Endothelial cell of umbilical vein (primary cell): ENCODE results near the gene VAV2. TPM values are rescaled to one million over a fixed set of nuclear protein-coding genes. Genes with fewer than 3 reads are reported as not detected.

ENCODE experiments used
- BruUV-seq: library from RNA; stranded (reverse); fragments of 400-500 nt; replicated peaks from 2 replicates; lab custom pipeline; 2021; lab: Mats Ljungman, UMichigan
- CTCF ChIA-PET: fragments of 300-600, 350-600 bp; sonication (Branson Sonifier 250); formaldehyde crosslinking; loops from one replicate; lab custom pipeline; 2021; ENCODE audit warnings: antibody characterized with exemption, inconsistent platforms; lab: Charles Lee
- POLR2A ChIA-PET: fragments of 300-600, 350-600 bp; sonication (Branson Sonifier 250); formaldehyde crosslinking; loops from one replicate; lab custom pipeline; 2021; ENCODE audit warnings: antibody characterized with exemption, inconsistent platforms; lab: Charles Lee
- DNase-seq: peaks from one replicate; pipeline ENCODE4 v3.0.0-alpha.2; 2011; ENCODE audit warnings: low read depth, low spot score
- FAIRE-seq: peaks from 2 replicates; lab custom pipeline; 2011; peaks lifted over from hg19 to GRCh38; lab: Jason Lieb, UNC
- H2AFZ ChIP-seq: 2 replicates; pipeline ENCODE4 v1.6.0; 2012; ENCODE audit warnings: low read depth, low read length, control low read depth, inconsistent platforms
- H3K27ac ChIP-seq: 2 replicates; pipeline ENCODE4 v1.5.1; 2011; ENCODE audit warnings: low read depth, mild to moderate bottlenecking, control low read depth, low read length, moderate library complexity; ENCODE audit not compliant: insufficient read depth
- H3K27me3 ChIP-seq, 2 experiments: 2 replicates each; pipeline versions ENCODE4 v1.6.0 to v1.6.1; 2011; ENCODE audit warnings: low read length in 2 of 2, mixed read lengths in 1 of 2; ENCODE audit not compliant: control insufficient read depth in 2 of 2, insufficient read depth in 2 of 2
- H3K36me3 ChIP-seq, 2 experiments: 2 replicates in 1 of 2; 3 replicates in 1 of 2; pipeline ENCODE4 v1.5.1; 2011; ENCODE audit warnings: low read length in 2 of 2, mild to moderate bottlenecking in 1 of 2, moderate library complexity in 1 of 2; ENCODE audit not compliant: control insufficient read depth in 2 of 2, insufficient read depth in 2 of 2; ENCODE audit errors: extremely low read depth in 1 of 2
- H3K4me1 ChIP-seq: 3 replicates; pipeline ENCODE4 v1.5.1; 2011; ENCODE audit warnings: mild to moderate bottlenecking, low read length; ENCODE audit not compliant: control insufficient read depth, insufficient read depth; ENCODE audit errors: extremely low read depth
- H3K4me2 ChIP-seq: 2 replicates; pipeline ENCODE4 v1.6.1; 2011; ENCODE audit warnings: low read length, control low read depth, mixed read lengths; ENCODE audit not compliant: insufficient read depth
- H3K4me3 ChIP-seq, 3 experiments: fragments of 200-600 bp in 1 of 3; sonication (generic), shearing (Covaris generic) in 1 of 3; replicated peaks in 1 of 3; 2 replicates each; pipeline ENCODE4 v1.5.1; 2011 to 2016; ENCODE audit warnings: control low read depth in 3 of 3, low read length in 3 of 3, mild to moderate bottlenecking in 2 of 3, inconsistent platforms in 1 of 3, low read depth in 1 of 3, moderate library complexity in 1 of 3; ENCODE audit not compliant: insufficient read depth in 1 of 3
- H3K79me2 ChIP-seq: 2 replicates; pipeline ENCODE4 v1.6.0; 2012; ENCODE audit warnings: low read length, inconsistent platforms; ENCODE audit not compliant: control insufficient read depth, insufficient read depth
- H3K9ac ChIP-seq: replicated peaks from 2 replicates; pipeline ENCODE3; 2011; ENCODE audit warnings: low read length, control low read depth; ENCODE audit not compliant: insufficient read depth; ENCODE audit errors: extremely low read depth
- H3K9me1 ChIP-seq: replicated peaks from 3 replicates; pipeline ENCODE4 v1.6.0; 2011; ENCODE audit warnings: mild to moderate bottlenecking, low read length; ENCODE audit not compliant: control insufficient read depth, insufficient read depth; ENCODE audit errors: extremely low read depth
- H3K9me3 ChIP-seq: replicated peaks from 2 replicates; pipeline ENCODE4 v1.5.1; 2012; ENCODE audit warnings: low read length, inconsistent platforms; ENCODE audit not compliant: control insufficient read depth, insufficient read depth
- H4K20me1 ChIP-seq: replicated peaks from 2 replicates; pipeline ENCODE3; 2011; ENCODE audit warnings: mild to moderate bottlenecking, low read length; ENCODE audit not compliant: control insufficient read depth, insufficient read depth; ENCODE audit errors: extremely low read depth
- EZH2 ChIP-seq: IDR thresholded peaks from 2 replicates; pipeline ENCODE4 v1.6.1; 2012; ENCODE audit warnings: borderline replicate concordance, low read depth, mild to moderate bottlenecking, moderate library complexity, low read length, inconsistent platforms; ENCODE audit not compliant: severe bottlenecking
- FOS ChIP-seq: IDR thresholded peaks from 2 replicates; pipeline ENCODE4 v1.6.1; 2011; ENCODE audit warnings: mild to moderate bottlenecking, low read length, moderate library complexity, borderline replicate concordance; ENCODE audit not compliant: insufficient read depth
- GATA2 ChIP-seq: IDR thresholded peaks from 2 replicates; pipeline ENCODE4 v1.7.0; 2011; ENCODE audit warnings: low read depth, mild to moderate bottlenecking, moderate library complexity, mixed read lengths, low read length; ENCODE audit not compliant: insufficient read length, insufficient read depth
- JUN ChIP-seq: IDR thresholded peaks from 2 replicates; pipeline ENCODE4 v1.6.1; 2011; ENCODE audit warnings: borderline replicate concordance, low read depth; ENCODE audit not compliant: insufficient read length, insufficient read depth
- MYC ChIP-seq: IDR thresholded peaks from one replicate; pipeline ENCODE4 v1.6.1; 2011; ENCODE audit warnings: mild to moderate bottlenecking, low read depth, low read length
- POLR2A ChIP-seq: IDR thresholded peaks from 2 replicates; pipeline ENCODE4 v1.6.1; 2012; ENCODE audit warnings: low read depth, mild to moderate bottlenecking, control low read depth, low read length
- POLR2AphosphoS5 ChIP-seq: IDR thresholded peaks from 2 replicates; pipeline ENCODE4 v1.6.1; 2012; ENCODE audit warnings: low read depth, mild to moderate bottlenecking, control low read depth, low read length, moderate library complexity; ENCODE audit not compliant: insufficient read depth
- dilution Hi-C: fragments of 300-500 bp; cut with MboI; formaldehyde crosslinking; loops from one replicate; pipeline ENCODE4 v1.15.0; 2019; ENCODE audit warnings: low sequenced_read_pairs; ENCODE audit not compliant: extremely low pct_ligation_motif_present
- intact Hi-C: fragments of 100-400 bp; cut with micrococcal nuclease; formaldehyde crosslinking; loops from one replicate; pipeline ENCODE4 v1.10.0; 2022
- polyA plus RNA-seq, 4 experiments: library from polyadenylated mRNA; depleted of rRNA in 3 of 4; stranded (reverse) in 3 of 4; unstranded in 1 of 4; fragments of >200 nt; gene quantifications; 2 replicates each; pipeline versions ENCODE4 v1.2.1 to v1.2.3, GENCODE V29; 2011 to 2012; ENCODE audit warnings: missing spikeins in 1 of 4
- total RNA-seq: library from RNA; stranded (reverse); gene quantifications from 2 replicates; pipeline ENCODE4 v1.2.3, GENCODE V29; 2021
- TF ChIP-seq, protein P1 (sequence below): IDR thresholded peaks from 2 replicates; pipeline ENCODE4 v1.6.1; 2011; ENCODE audit not compliant: insufficient read depth, insufficient read length
- TF ChIP-seq, protein P2 (sequence below), 2 donors: IDR thresholded peaks; 1 replicate in 1 of 2; 2 replicates in 1 of 2; pipeline ENCODE4 v1.5.1; 2011; ENCODE audit warnings: low read length in 2 of 2, mild to moderate bottlenecking in 2 of 2, moderate library complexity in 2 of 2, control low read depth in 1 of 2, inconsistent platforms in 1 of 2, low read depth in 1 of 2; ENCODE audit not compliant: insufficient read depth in 1 of 2; ENCODE audit errors: extremely low read depth in 1 of 2

VAV2 gene
- total and polyA plus RNA-seq, 2 donors (not counting 3 experiments of a cell fraction or from before 2014, with no cell fraction given), result 10.6 to 30.6 TPM

DNA sequence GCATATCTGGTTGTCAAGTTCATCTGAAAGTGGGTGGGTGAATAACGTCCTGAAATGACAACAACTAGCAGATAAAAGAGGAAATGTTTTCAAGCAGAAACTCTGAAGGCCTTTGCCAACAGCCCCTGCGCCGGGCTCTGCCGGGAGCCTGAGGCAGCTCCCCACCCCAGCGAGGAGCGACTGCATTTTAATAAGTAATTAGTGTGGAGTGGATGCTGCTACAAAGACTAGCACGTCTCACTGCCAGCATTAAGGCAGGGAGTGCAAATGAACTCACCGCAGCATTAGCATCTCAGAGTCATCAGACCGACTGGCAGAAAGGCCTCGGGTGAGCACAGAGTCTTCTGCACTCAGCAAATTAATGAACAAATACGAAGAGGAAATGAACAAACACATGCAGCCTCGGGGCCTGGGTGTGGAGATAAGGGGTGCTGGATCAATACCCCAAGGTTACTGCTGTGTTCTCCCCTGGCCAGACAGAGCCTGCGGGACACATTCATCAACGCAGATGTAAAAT, 63.8 kb downstream of the VAV2 start:
- Histone ChIP-seq H3K4me2 (no peak overlapping the region), H3K9me1 (no peaks in the 10 kb centered on the region), H3K79me2 (peaks cover 48% of the 10 kb centered on the region), H3K4me1 (peaks cover 18% of the 10 kb centered on the region), H2AFZ (no peak overlapping the region), H3K9ac (no peak overlapping the region), H3K36me3 (no peaks in the 10 kb centered on the region), H3K4me3 (no peak overlapping the region), H4K20me1 (no peaks in the 10 kb centered on the region), H3K27me3 (no peaks in the 10 kb centered on the region), H3K27ac (no peak overlapping the region), H3K9me3 (no peaks in the 10 kb centered on the region)
- DNase-seq, result no peak
- POLR2A ChIA-PET, result no interaction called here
- no TSS peak for BruUV-seq
- TF ChIP-seq JUN (no peak), POLR2A (no peak), EZH2 (no peak), POLR2AphosphoS5 (no peak), GATA2 (no peak), MYC (no peak), FOS (no peak)
- TF ChIP-seq, protein P1, sequence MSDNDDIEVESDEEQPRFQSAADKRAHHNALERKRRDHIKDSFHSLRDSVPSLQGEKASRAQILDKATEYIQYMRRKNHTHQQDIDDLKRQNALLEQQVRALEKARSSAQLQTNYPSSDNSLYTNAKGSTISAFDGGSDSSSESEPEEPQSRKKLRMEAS, result no peak
- TF ChIP-seq, protein P2, sequence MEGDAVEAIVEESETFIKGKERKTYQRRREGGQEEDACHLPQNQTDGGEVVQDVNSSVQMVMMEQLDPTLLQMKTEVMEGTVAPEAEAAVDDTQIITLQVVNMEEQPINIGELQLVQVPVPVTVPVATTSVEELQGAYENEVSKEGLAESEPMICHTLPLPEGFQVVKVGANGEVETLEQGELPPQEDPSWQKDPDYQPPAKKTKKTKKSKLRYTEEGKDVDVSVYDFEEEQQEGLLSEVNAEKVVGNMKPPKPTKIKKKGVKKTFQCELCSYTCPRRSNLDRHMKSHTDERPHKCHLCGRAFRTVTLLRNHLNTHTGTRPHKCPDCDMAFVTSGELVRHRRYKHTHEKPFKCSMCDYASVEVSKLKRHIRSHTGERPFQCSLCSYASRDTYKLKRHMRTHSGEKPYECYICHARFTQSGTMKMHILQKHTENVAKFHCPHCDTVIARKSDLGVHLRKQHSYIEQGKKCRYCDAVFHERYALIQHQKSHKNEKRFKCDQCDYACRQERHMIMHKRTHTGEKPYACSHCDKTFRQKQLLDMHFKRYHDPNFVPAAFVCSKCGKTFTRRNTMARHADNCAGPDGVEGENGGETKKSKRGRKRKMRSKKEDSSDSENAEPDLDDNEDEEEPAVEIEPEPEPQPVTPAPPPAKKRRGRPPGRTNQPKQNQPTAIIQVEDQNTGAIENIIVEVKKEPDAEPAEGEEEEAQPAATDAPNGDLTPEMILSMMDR (IDR thresholded peaks at IDR 0.05; ENCODE audit: extremely low read depth in 1 of 2, insufficient read depth in 1 of 2, low read depth in 1 of 2, low read length in 2 of 2), result no peak
- intact Hi-C loops (no loop called here), dilution Hi-C loops (no loop called here)
- CTCF ChIA-PET, result no interaction called here
- no peak for FAIRE-seq
